ENCODE results near the gene IRX6. TPM values are rescaled to one million over a fixed set of nuclear protein-coding genes. Genes with fewer than 3 reads are reported as not detected.

The IRX6 gene
- total RNA-seq, 1 experiment from 2014 or later, result not detected

DNA sequence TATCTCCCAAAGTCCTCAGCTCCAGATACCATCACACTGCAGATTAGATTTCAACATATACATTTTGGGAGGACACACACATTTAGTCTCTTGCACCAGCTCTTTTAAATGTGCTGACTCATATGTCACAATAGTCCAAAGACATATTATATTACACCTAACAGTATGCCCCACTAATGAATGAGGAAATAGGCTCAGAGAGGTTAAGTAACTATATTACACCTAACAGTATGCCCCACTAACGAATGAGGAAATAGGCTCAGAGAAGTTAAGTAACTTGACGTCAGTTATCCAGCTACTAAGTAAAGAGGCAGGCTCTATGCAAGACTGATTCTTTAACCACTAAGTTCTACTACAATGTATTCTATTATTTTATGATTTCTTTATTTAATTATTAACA lies 9.7 kb downstream of the IRX6 start:
- no peak overlapping the region for H3K27ac Mint-ChIP-seq (ENCODE audit: unreplicated experiment)
- H3K9me3 Mint-ChIP-seq (ENCODE audit: unreplicated experiment), result no peaks in the 10 kb centered on the region
- no peaks in the 10 kb centered on the region for H3K27me3 Mint-ChIP-seq (ENCODE audit: insufficient read depth, unreplicated experiment)
- no peaks in the 10 kb centered on the region for H3K36me3 ChIP-seq (ENCODE audit: control insufficient read depth, insufficient read depth, low read length)
- intact Hi-C loops (cut with micrococcal nuclease; ENCODE audit: unreplicated experiment), result no loop called here
- BruUV-seq (replicated peaks), result no TSS peak
- no peaks in the 10 kb centered on the region for H3K9me3 ChIP-seq
- H3K36me3 Mint-ChIP-seq (ENCODE audit: insufficient read depth, unreplicated experiment), result no peaks in the 10 kb centered on the region
- H3K27me3 ChIP-seq (replicated peaks; ENCODE audit: control insufficient read depth, insufficient read depth, low read length), result no peaks in the 10 kb centered on the region
- ChIA-PET CTCF (no interaction called here), POLR2A (no interaction called here)
- TF ChIP-seq CTCF (IDR thresholded peaks at IDR 0.05; ENCODE audit: insufficient read depth in 1 of 2, low read depth in 1 of 2, low read length in 1 of 2, severe bottlenecking in 1 of 2, unreplicated experiment in 1 of 2), result no peak
- no peak overlapping the region for H3K4me3 Mint-ChIP-seq (ENCODE audit: unreplicated experiment)
- H3K4me1 ChIP-seq, result no peaks in the 10 kb centered on the region
- H3K4me1 Mint-ChIP-seq (ENCODE audit: low read depth, unreplicated experiment), result no peaks in the 10 kb centered on the region
- H3K4me3 ChIP-seq (ENCODE audit: low read depth, low read length), result no peak overlapping the region
- DNase-seq, result no peak

DNA sequence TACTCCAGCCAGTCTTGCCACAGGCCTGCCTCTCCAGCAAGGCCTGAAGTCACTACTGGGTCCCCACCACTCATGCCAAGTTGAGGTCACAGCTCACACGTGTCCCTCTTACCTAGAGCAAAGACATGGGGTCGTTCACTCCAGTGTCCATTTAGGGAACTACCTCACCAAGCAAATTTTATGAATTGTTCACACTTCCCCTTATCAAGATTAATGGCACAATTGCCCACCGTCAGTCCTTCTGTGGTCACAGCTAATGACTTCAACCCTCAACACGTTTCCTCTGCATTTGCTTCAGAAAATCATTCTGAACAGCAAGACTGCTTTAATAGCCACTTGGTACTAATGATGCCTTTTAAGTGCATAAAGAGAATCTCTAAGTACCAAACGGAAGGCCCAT lies 14.6 kb downstream of the IRX6 start:
- TF ChIP-seq CTCF (IDR thresholded peaks at IDR 0.05; ENCODE audit: insufficient read depth in 1 of 2, low read depth in 1 of 2, low read length in 1 of 2, severe bottlenecking in 1 of 2, unreplicated experiment in 1 of 2), result no peak
- ChIA-PET CTCF (no interaction called here), POLR2A (no interaction called here)
- H3K9me3 ChIP-seq, result no peaks in the 10 kb centered on the region
- H3K27me3 ChIP-seq (replicated peaks; ENCODE audit: control insufficient read depth, insufficient read depth, low read length), result no peaks in the 10 kb centered on the region
- BruUV-seq (replicated peaks), result no TSS peak
- intact Hi-C loops (cut with micrococcal nuclease; ENCODE audit: unreplicated experiment), result no loop called here
- Mint-ChIP-seq H3K27me3 (ENCODE audit: insufficient read depth, unreplicated experiment) (peaks cover 9% of the 10 kb centered on the region), H3K36me3 (ENCODE audit: insufficient read depth, unreplicated experiment) (no peaks in the 10 kb centered on the region), H3K4me3 (ENCODE audit: unreplicated experiment) (no peak overlapping the region), H3K9me3 (ENCODE audit: unreplicated experiment) (no peaks in the 10 kb centered on the region), H3K4me1 (ENCODE audit: low read depth, unreplicated experiment) (no peaks in the 10 kb centered on the region), H3K27ac (ENCODE audit: unreplicated experiment) (no peak overlapping the region)
- H3K36me3 ChIP-seq (ENCODE audit: control insufficient read depth, insufficient read depth, low read length), result no peaks in the 10 kb centered on the region
- H3K4me3 ChIP-seq (ENCODE audit: low read depth, low read length), result no peak overlapping the region
- DNase-seq, result no peak
- H3K4me1 ChIP-seq, result no peaks in the 10 kb centered on the region

DNA sequence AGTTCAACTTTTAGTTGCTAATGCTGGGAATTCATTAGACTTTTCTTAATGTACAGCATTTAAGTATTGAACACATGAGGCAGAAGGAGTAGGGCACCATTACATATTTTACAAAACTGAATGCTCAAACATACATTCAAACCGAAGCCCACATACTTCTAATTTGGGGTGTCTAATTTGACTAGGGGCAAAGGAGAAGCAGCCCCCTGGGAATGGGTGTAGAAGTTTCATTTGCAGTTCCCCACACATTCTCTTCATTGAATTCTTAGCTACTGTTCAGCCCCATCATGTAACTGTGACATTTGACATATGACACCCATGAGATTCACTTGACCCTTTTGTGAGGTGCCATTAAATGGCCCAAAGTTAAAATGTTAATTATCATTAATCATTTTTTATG lies 16.4 kb downstream of the IRX6 start:
- Mint-ChIP-seq H3K4me1 (ENCODE audit: low read depth, unreplicated experiment) (no peaks in the 10 kb centered on the region), H3K9me3 (ENCODE audit: unreplicated experiment) (no peaks in the 10 kb centered on the region), H3K4me3 (ENCODE audit: unreplicated experiment) (no peak overlapping the region), H3K27ac (ENCODE audit: unreplicated experiment) (no peak overlapping the region), H3K27me3 (ENCODE audit: insufficient read depth, unreplicated experiment) (peaks cover 9% of the 10 kb centered on the region), H3K36me3 (ENCODE audit: insufficient read depth, unreplicated experiment) (no peaks in the 10 kb centered on the region)
- POLR2A ChIA-PET, result no interaction called here
- intact Hi-C loops (cut with micrococcal nuclease; ENCODE audit: unreplicated experiment), result no loop called here
- CTCF ChIA-PET, result no interaction called here
- TF ChIP-seq CTCF (IDR thresholded peaks at IDR 0.05; ENCODE audit: insufficient read depth in 1 of 2, low read depth in 1 of 2, low read length in 1 of 2, severe bottlenecking in 1 of 2, unreplicated experiment in 1 of 2), result no peak
- no TSS peak for BruUV-seq (replicated peaks)
- Histone ChIP-seq H3K4me3 (ENCODE audit: low read depth, low read length) (no peak overlapping the region), H3K4me1 (no peaks in the 10 kb centered on the region), H3K36me3 (ENCODE audit: control insufficient read depth, insufficient read depth, low read length) (no peaks in the 10 kb centered on the region), H3K9me3 (no peaks in the 10 kb centered on the region), H3K27me3 (replicated peaks; ENCODE audit: control insufficient read depth, insufficient read depth, low read length) (no peaks in the 10 kb centered on the region)
- DNase-seq, result no peak

Data from Caco-2 (cell line).